GM18951 (cell line): ENCODE data around the gene ITGB4.

Experiments
- POLR2A ChIP-seq: IDR thresholded peaks from 4 replicates; pipeline ENCODE4 v1.6.1; 2011; ENCODE audit warnings: mild to moderate bottlenecking; ENCODE audit not compliant: insufficient read length, insufficient read depth; ENCODE audit errors: extremely low read depth
- in situ Hi-C: fragments of 300-500 bp; cut with MboI; formaldehyde crosslinking; loops from one replicate; pipeline ENCODE4 v1.12.0; 2022; ENCODE audit warnings: low sequenced_read_pairs, mixed read lengths, inconsistent platforms; ENCODE audit not compliant: unreplicated experiment

ITGB4 gene

GRCh38 chr17:75743625-75744206 is 22.5 kb downstream of the ITGB4 start:
- TF ChIP-seq POLR2A = no peak
- in situ Hi-C loops = loop anchor here (10.0 kb wide), 2 partner anchors 59 to 129 kb away; no protein-coding TSS in a partner anchor

DNA sequence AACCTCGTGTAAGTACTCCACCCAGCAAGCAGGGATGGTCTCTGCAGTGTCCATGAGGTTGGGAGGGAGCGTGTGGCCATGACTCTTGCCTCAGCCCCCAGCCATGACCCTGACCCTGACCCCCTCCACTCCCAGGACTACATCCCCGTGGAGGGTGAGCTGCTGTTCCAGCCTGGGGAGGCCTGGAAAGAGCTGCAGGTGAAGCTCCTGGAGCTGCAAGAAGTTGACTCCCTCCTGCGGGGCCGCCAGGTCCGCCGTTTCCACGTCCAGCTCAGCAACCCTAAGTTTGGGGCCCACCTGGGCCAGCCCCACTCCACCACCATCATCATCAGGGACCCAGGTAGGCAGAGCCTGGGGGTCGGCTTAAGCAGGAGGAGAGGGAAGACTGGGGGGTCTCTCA is 27.4 kb downstream of the ITGB4 start:
- no peak for TF ChIP-seq POLR2A

GRCh38 chr17:75749545-75750389 is 28.5 kb downstream of the ITGB4 start:
- TF ChIP-seq POLR2A = no peak
- in situ Hi-C loops = loop anchor here (10.0 kb wide), 2 partner anchors 65 to 135 kb away; no protein-coding TSS in a partner anchor

More for the DNA sequence above, 27.4 kb downstream of the ITGB4 start:
- in situ Hi-C loops = loop anchor here (10.0 kb wide), 2 partner anchors 64 to 134 kb away; no protein-coding TSS in a partner anchor

DNA sequence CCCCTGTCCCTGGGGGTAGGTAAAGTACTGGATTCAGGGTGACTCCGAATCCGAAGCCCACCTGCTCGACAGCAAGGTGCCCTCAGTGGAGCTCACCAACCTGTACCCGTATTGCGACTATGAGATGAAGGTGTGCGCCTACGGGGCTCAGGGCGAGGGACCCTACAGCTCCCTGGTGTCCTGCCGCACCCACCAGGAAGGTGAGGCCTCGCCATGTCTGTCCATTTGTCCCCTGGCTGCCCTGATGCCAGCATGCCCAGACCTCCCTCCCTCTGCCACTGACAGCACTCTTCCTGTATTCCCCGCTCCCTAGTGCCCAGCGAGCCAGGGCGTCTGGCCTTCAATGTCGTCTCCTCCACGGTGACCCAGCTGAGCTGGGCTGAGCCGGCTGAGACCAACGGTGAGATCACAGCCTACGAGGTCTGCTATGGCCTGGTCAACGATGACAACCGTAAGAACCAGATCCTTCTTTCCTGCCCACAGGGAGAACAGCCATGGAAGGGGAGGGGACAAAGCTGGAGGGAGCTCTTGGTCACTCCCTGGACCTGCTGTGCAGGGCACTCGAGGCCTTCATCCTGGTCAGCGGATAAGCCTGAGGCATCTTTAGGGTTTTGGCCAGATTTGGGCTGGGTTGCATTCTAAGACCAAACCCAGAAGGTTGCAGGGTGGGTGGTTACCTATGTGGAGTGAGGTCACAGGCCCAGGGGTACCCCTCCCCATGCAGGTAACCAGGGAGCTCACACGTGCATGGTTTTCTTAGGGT is 29.6 kb downstream of the ITGB4 start:
- TF ChIP-seq POLR2A = no peak
- in situ Hi-C loops = no loop called here

- TF ChIP-seq POLR2A = no peak
- in situ Hi-C loops = no loop called here
Observed at GRCh38 chr17:75751676-75752404, 30.6 kb downstream of the ITGB4 start.

- TF ChIP-seq POLR2A = no peak
- in situ Hi-C loops = no loop called here
Observed at GRCh38 chr17:75752405-75752709, 31.1 kb downstream of the ITGB4 start.

DNA sequence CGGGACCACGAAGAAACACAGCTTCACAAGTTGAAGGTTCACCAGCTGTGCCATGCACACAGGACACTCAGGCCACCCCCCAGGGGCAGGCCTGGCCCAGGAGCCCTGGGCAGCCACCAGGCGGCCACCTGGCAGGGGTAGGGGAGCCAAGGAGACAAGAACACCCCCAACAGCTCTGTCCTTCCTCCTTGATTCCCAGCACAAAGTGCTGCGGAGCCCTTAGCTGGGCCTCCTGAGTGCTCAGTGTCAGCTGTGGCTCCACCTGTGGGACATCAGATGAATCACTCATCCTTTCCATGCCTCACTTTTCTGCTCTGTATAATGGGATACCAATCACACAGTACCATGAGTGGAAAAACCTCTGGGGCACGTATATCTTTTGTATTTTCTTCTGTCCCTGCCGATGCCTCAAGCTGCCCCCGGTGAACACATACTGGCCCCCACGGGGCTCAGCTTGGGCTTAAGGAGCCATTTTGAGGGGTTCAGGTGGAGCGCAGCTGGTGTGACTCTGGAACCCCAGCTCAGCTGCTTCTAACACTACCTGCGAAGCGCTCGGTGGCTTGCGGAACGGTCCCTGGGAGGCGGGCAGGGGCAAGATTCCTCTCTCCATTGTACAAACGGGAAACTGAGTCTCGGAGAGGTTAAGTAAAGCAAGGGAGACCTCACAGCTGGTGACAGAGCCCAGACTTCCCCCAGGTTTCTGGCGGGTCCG is 31.7 kb downstream of the ITGB4 start:
- in situ Hi-C loops = no loop called here

GRCh38 chr17:75753514-75754377 is 32.5 kb downstream of the ITGB4 start:
- in situ Hi-C loops = no loop called here
- peak; percentile 37 for TF ChIP-seq POLR2A

More for the DNA sequence above, 31.7 kb downstream of the ITGB4 start:
- TF ChIP-seq POLR2A = no peak

DNA sequence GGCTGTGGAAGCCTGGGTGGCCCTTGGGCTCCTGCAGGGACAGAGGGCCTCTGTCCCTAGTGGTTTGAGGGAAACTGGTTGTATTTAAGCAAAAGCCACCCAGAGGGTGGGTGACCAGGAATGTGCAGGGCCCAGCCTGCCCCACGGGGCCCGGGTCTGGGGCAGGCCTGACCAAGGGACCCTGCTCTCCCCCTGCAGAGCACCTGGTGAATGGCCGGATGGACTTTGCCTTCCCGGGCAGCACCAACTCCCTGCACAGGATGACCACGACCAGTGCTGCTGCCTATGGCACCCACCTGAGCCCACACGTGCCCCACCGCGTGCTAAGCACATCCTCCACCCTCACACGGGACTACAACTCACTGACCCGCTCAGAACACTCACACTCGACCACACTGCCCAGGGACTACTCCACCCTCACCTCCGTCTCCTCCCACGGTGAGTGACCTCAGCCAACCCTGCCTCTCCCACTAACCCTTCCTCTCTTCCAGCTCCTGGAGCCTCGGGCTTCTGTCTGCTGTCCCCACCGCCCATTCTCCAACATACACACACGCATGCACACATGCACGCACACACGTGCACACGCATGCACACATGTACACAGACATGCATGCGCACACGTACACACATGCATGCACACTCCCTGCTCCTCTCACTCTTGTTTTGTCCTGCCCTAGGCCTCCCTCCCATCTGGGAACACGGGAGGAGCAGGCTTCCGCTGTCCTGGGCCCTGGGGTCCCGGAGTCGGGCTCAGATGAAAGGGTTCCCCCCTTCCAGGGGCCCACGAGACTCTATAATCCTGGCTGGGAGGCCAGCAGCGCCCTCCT is 33.3 kb downstream of the ITGB4 start:
- no peak for TF ChIP-seq POLR2A
- in situ Hi-C loops = loop anchor here (5.0 kb wide), 1 partner anchor 117 kb away; no protein-coding TSS in a partner anchor

DNA sequence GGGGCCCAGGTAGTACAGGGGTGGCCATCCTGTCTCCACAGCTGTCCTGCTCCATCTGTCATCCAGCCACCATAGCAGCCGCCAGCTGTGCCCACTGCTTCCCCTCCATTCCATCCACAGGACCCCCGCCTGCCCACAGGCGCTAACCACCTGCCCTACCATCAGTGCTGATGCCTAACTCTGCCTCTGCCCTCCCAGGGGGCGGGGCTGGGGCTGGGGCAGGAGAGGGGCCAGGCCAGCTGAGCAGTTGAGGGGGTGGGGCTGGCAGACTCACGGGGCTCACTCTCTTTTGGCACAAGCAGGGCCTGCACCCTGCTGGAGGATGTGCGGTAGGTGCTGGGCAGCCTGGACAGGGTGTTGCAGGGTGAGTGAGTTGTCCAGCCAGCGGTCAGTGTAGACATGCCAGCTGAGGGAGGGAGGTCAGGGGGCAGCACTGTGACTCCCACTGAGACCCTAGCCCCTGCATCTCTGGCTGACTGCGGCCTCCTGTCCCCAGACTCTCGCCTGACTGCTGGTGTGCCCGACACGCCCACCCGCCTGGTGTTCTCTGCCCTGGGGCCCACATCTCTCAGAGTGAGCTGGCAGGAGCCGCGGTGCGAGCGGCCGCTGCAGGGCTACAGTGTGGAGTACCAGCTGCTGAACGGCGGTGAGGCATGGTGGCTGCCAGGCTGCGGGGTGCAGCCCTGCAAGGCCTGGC is 34.1 kb downstream of the ITGB4 start:
- in situ Hi-C loops = loop anchor here (5.0 kb wide), 1 partner anchor 118 kb away; no protein-coding TSS in a partner anchor
- no peak for TF ChIP-seq POLR2A
